Endodermal cell (in vitro differentiated cells): ENCODE results near the gene USP17L10. TPM values are rescaled to one million over a fixed set of nuclear protein-coding genes. Genes with fewer than 3 reads are reported as not detected.
"Not testable (repeated sequence)": the region's sequence is repeated elsewhere in the genome, so short reads cannot be mapped to it uniquely, and the experiment has no call there.

ENCODE experiments used
- DNase-seq: peaks from one replicate; pipeline ENCODE4 v3.0.0-alpha.2; 2017
- H3K27ac ChIP-seq: 2 replicates; pipeline ENCODE4 v1.5.1; 2013; ENCODE audit warnings: mild to moderate bottlenecking, low read depth, low read length, moderate library complexity
- H3K27me3 ChIP-seq: 2 replicates; pipeline ENCODE4 v1.6.1; 2013; ENCODE audit warnings: mild to moderate bottlenecking, low read length, moderate library complexity; ENCODE audit not compliant: insufficient read depth, control insufficient read depth, poor library complexity, severe bottlenecking
- H3K36me3 ChIP-seq: 2 replicates; pipeline ENCODE4 v1.7.0; 2013; ENCODE audit warnings: mild to moderate bottlenecking, low read length, moderate library complexity; ENCODE audit not compliant: control insufficient read depth, insufficient read depth
- H3K4me1 ChIP-seq: one replicate; pipeline ENCODE4 v1.7.0; 2013; ENCODE audit warnings: low read length; ENCODE audit not compliant: control insufficient read depth, insufficient read depth
- H3K4me3 ChIP-seq: 2 replicates; pipeline ENCODE4 v1.5.1; 2013; ENCODE audit warnings: mild to moderate bottlenecking, low read length, moderate library complexity
- H3K9ac ChIP-seq: 2 replicates; pipeline ENCODE4 v1.6.1; 2013; ENCODE audit warnings: mild to moderate bottlenecking, low read length, moderate library complexity; ENCODE audit not compliant: poor library complexity, severe bottlenecking; ENCODE audit errors: extremely low read depth
- H3K9me3 ChIP-seq: 2 replicates; pipeline ENCODE4 v1.6.1; 2013; ENCODE audit warnings: mild to moderate bottlenecking, low read length, moderate library complexity; ENCODE audit not compliant: control insufficient read depth
- H3K27ac Mint-ChIP-seq: 2 replicates; pipeline ENCODE4 v1.8.0; 2020; ENCODE audit warnings: mixed read lengths
- H3K27me3 Mint-ChIP-seq: 2 replicates; pipeline ENCODE4 v1.8.0; 2021; ENCODE audit warnings: mild to moderate bottlenecking, mixed read lengths; ENCODE audit not compliant: insufficient read depth
- H3K36me3 Mint-ChIP-seq: 2 replicates; pipeline ENCODE4 v1.8.0; 2020; ENCODE audit warnings: low read depth, mixed read lengths
- H3K4me1 Mint-ChIP-seq: 2 replicates; pipeline ENCODE4 v1.8.0; 2020; ENCODE audit warnings: mixed read lengths
- H3K4me3 Mint-ChIP-seq: 2 replicates; pipeline ENCODE4 v1.8.0; 2020; ENCODE audit warnings: mild to moderate bottlenecking, moderate library complexity, mixed read lengths
- H3K9me3 Mint-ChIP-seq: 2 replicates; pipeline ENCODE4 v1.8.0; 2020; ENCODE audit warnings: mild to moderate bottlenecking, mixed read lengths
- WGBS, 2 experiments: methylation state at CpG; one replicate each; pipeline versions ENCODE4 v1.1.5 to v1.1.7; 2013; ENCODE audit warnings: missing lambda C conversion rate in 2 of 2, mixed read lengths in 1 of 2; ENCODE audit not compliant: insufficient coverage in 1 of 2, insufficient read length in 1 of 2; 5-methylcytosine and 5-hydroxymethylcytosine counted together
- long read RNA-seq, 4 experiments: library from polyadenylated mRNA in 2 of 4; library from RNA in 1 of 4; library from capped mRNA in 1 of 4; stranded (forward) in 3 of 4; unstranded in 1 of 4; transcript quantifications; one replicate each; pipeline ENCODE4 v2.0.0, GENCODE V29; 2020 to 2021; ENCODE audit warnings: inconsistent platforms in 1 of 4
- polyA plus RNA-seq, 2 experiments: library from polyadenylated mRNA; stranded (reverse); fragments of 50-300 nt; gene quantifications; one replicate each; pipeline ENCODE4 v1.2.3, GENCODE V29; 2013
- total RNA-seq, 2 donors: library from RNA; stranded (reverse); fragmentation: NEBNext Ultra II Directional in 1 of 2; extraction: Animal tissue kit (Norgen Biotek cat#: 25700) in 1 of 2; gene quantifications; 2 replicates in 1 of 2; 3 replicates in 1 of 2; pipeline ENCODE4 v1.2.1, GENCODE V29; 2021

The USP17L10 gene
- total RNA-seq: not detected
- polyA plus RNA-seq (2013, experiment 1 of 2): not detected
- not detected for polyA plus RNA-seq (2013, experiment 2 of 2)
- long read RNA-seq, experiment 1: 0 reads
- long read RNA-seq, experiment 2: 0 reads
- long read RNA-seq, experiment 3: 0 reads
- long read RNA-seq, experiment 4: 0 reads

DNA sequence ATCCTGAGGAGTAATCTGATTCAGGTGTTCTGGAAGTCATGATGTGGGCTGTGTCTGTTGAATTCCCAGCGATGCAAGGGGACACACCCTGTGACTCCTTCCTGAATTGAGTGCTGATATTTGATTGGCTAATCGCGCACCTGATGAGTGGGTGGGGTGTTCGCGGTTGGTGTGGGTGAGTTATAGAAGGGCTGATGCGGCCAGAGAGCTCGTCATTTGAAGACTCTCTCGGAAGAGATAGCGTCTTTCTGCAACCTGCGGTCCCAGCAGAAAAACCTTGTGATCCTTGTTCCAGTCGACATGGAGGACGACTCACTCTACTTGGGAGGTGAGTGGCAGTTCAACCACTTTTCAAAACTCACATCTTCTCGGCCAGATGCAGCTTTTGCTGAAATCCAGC lies at the start of gene USP17L10:
Gene USP17L10 (plus strand): TSS at position 301 of the 400 bp plus-strand sequence. CDS start 0 bp downstream, at position 301.
- not testable (repeated sequence) for H3K4me3 ChIP-seq, H3K9ac ChIP-seq, H3K27me3 Mint-ChIP-seq, H3K36me3 Mint-ChIP-seq, H3K27ac ChIP-seq, H3K27ac Mint-ChIP-seq, H3K9me3 ChIP-seq, H3K4me1 ChIP-seq, DNase-seq, H3K27me3 ChIP-seq, H3K36me3 ChIP-seq, H3K9me3 Mint-ChIP-seq, H3K4me1 Mint-ChIP-seq, H3K4me3 Mint-ChIP-seq
- WGBS, 2 experiments: no CpG with 5 or more reads among the region's 13 CpGs

DNA sequence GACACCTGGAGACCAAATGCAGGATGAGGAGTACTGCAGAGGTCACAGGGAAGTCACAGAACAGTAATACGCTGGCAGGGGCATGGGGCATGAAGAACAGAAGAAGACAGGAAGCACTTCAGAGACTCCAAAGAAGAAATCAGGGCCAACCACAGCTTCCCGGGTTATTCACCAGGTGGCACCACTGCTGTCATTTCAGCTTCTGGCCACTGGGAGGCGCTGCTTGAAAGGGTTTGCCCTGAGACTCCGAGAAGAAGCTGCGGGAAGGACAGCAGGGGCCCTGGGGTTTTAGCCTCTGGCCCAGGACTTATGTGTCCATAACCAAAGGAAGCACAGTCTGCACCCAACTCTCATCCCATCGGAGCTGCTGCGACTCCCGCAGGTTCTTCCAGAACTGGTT lies 44.5 kb upstream of the USP17L10 start:
- H3K4me1 Mint-ChIP-seq, H3K27ac Mint-ChIP-seq, H3K4me1 ChIP-seq, H3K27me3 ChIP-seq, DNase-seq, H3K36me3 Mint-ChIP-seq, H3K27ac ChIP-seq, H3K36me3 ChIP-seq, H3K9me3 Mint-ChIP-seq, H3K4me3 Mint-ChIP-seq, H3K9me3 ChIP-seq, H3K9ac ChIP-seq, H3K27me3 Mint-ChIP-seq, H3K4me3 ChIP-seq: not testable (repeated sequence)
- no CpG with 5 or more reads among the region's 8 CpGs for WGBS, 2 experiments

GRCh38 chr4:9169791-9170459 lies 40.5 kb upstream of the USP17L10 start, which contains the start of gene FAM90A26:
TSS of gene FAM90A26 (plus strand) at chr4:9170409. CDS start at chr4:9173173, 2,764 bp downstream.
- H3K27me3 Mint-ChIP-seq: not testable (repeated sequence)

DNA sequence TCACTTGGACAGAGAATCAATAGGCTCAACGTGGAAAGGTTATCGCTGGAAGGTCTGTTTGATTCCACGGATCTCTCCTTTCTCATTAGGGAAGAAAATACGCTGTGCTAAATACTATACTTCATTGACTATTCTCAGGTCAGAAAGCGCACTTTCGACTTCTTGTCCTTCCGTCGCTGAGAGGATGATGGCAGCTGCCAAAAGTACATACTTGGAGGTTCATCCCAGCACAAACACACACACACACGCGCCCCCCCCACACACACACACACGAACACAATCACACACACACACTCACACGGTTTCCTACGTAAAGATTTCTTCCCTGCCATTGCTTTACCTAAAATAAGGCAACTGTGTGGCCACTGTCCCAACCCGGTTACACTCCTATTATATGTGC lies 4.2 kb downstream of the USP17L10 start:
- WGBS, 2 experiments: 92 to 100% methylated on average over 2 to 5 of the region's 14 CpGs

More at GRCh38 chr4:9169791-9170459, 40.5 kb upstream of the USP17L10 start, which contains the start of gene FAM90A26:
- H3K4me1 ChIP-seq, DNase-seq, H3K9me3 ChIP-seq, H3K4me1 Mint-ChIP-seq, H3K36me3 Mint-ChIP-seq, H3K36me3 ChIP-seq, H3K4me3 ChIP-seq, H3K27me3 ChIP-seq, H3K9me3 Mint-ChIP-seq, H3K4me3 Mint-ChIP-seq, H3K27ac Mint-ChIP-seq, H3K27ac ChIP-seq, H3K9ac ChIP-seq: not testable (repeated sequence)
- no CpG with 5 or more reads among the region's 11 CpGs for WGBS, 2 experiments

GRCh38 chr4:9215105-9215504 lies 4.6 kb downstream of the USP17L10 start, which contains the start of gene USP17L11:
TSS of gene USP17L11 (plus strand) at chr4:9215405. CDS start at chr4:9215405, 0 bp downstream.
- no CpG with 5 or more reads among the region's 14 CpGs for WGBS, 2 experiments
- not testable (repeated sequence) for H3K9ac ChIP-seq, H3K9me3 Mint-ChIP-seq, H3K4me3 Mint-ChIP-seq, DNase-seq, H3K27ac ChIP-seq, H3K27ac Mint-ChIP-seq, H3K4me3 ChIP-seq, H3K27me3 ChIP-seq, H3K9me3 ChIP-seq, H3K4me1 ChIP-seq, H3K27me3 Mint-ChIP-seq, H3K4me1 Mint-ChIP-seq, H3K36me3 ChIP-seq, H3K36me3 Mint-ChIP-seq

More for the DNA sequence above, 4.2 kb downstream of the USP17L10 start:
- not testable (repeated sequence) for H3K4me3 Mint-ChIP-seq, H3K9me3 Mint-ChIP-seq, H3K27me3 ChIP-seq, H3K27me3 Mint-ChIP-seq, DNase-seq, H3K4me1 Mint-ChIP-seq, H3K4me3 ChIP-seq, H3K9ac ChIP-seq, H3K27ac Mint-ChIP-seq, H3K4me1 ChIP-seq, H3K36me3 ChIP-seq, H3K36me3 Mint-ChIP-seq, H3K27ac ChIP-seq, H3K9me3 ChIP-seq

DNA sequence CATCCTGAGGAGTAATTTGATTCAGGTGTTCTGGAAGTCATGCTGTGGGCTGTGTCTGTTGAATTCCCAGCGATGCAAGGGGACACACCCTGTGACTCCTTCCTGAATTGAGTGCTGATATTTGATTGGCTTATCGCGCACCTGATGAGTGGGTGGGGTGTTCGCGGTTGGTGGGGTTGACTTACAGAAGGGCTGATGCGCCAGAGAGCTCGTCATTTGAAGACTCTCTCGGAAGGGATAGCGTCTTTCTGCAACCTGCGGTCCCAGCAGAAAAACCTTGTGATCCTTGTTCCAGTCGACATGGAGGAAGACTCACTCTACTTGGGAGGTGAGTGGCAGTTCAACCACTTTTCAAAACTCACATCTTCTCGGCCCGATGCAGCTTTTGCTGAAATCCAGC lies 9.4 kb downstream of the USP17L10 start, which contains the start of gene USP17L12:
Gene USP17L12 (plus strand): TSS at position 301 of the 400 bp plus-strand sequence. CDS start 0 bp downstream, at position 301.
- H3K4me1 Mint-ChIP-seq, H3K4me3 ChIP-seq, H3K27ac Mint-ChIP-seq, H3K36me3 Mint-ChIP-seq, H3K9me3 ChIP-seq, H3K27me3 ChIP-seq, H3K9ac ChIP-seq, H3K4me3 Mint-ChIP-seq, H3K27me3 Mint-ChIP-seq, H3K9me3 Mint-ChIP-seq, H3K36me3 ChIP-seq, H3K27ac ChIP-seq, DNase-seq, H3K4me1 ChIP-seq: not testable (repeated sequence)
- WGBS, 2 experiments: no CpG with 5 or more reads among the region's 13 CpGs

DNA sequence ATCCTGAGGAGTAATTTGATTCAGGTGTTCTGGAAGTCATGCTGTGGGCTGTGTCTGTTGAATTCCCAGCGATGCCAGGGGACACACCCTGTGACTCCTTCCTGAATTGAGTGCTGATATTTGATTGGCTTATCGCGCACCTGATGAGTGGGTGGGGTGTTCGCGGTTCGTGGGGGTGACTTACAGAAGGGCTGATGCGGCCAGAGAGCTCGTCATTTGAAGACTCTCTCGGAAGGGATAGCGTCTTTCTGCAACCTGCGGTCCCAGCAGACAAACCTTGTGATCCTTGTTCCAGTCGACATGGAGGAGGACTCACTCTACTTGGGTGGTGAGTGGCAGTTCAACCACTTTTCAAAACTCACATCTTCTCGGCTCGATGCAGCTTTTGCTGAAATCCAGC lies 14.1 kb downstream of the USP17L10 start, which contains the start of gene USP17L13:
Gene USP17L13 (plus strand): TSS at position 301 of the 400 bp plus-strand sequence. CDS start 0 bp downstream, at position 301.
- not testable (repeated sequence) for H3K9ac ChIP-seq, H3K9me3 Mint-ChIP-seq, H3K27ac Mint-ChIP-seq, H3K36me3 ChIP-seq, H3K4me3 Mint-ChIP-seq, H3K4me1 ChIP-seq, DNase-seq, H3K27me3 Mint-ChIP-seq, H3K9me3 ChIP-seq, H3K36me3 Mint-ChIP-seq, H3K4me1 Mint-ChIP-seq, H3K27ac ChIP-seq, H3K27me3 ChIP-seq, H3K4me3 ChIP-seq
- no CpG with 5 or more reads among the region's 14 CpGs for WGBS, 2 experiments
